OCI-LY1 (cell line): ENCODE measurements around the gene PLCD3.

ENCODE experiments used
- H2AFZ ChIP-seq: fragments of 200-600 bp; sonication (generic), shearing (Covaris generic); 2 replicates; pipeline ENCODE4 v1.6.0; 2014; ENCODE audit warnings: antibody characterized with exemption, mild to moderate bottlenecking, low read length
- H3F3A ChIP-seq: fragments of 200-600 bp; sonication (generic), shearing (Covaris generic); 2 replicates; pipeline ENCODE4 v1.6.0; 2014; ENCODE audit warnings: mild to moderate bottlenecking, antibody characterized with exemption, low read length, moderate library complexity; ENCODE audit not compliant: insufficient read depth
- H3K27ac ChIP-seq: fragments of 200-600 bp; sonication (generic); 2 replicates; pipeline ENCODE4 v1.5.1; 2014; ENCODE audit warnings: low read length, mixed run types, mild to moderate bottlenecking, low read depth; ENCODE audit not compliant: poor library complexity, severe bottlenecking
- H3K27me3 ChIP-seq: fragments of 200-600 bp; sonication (generic); 2 replicates; pipeline ENCODE4 v1.6.0; 2014; ENCODE audit warnings: antibody characterized with exemption, mild to moderate bottlenecking, low read length, moderate library complexity; ENCODE audit not compliant: insufficient read depth
- H3K36me3 ChIP-seq: fragments of 200-600 bp; sonication (generic); 2 replicates; pipeline ENCODE4 v1.6.1; 2014; ENCODE audit warnings: mild to moderate bottlenecking, antibody characterized with exemption, low read length, moderate library complexity, mixed read lengths; ENCODE audit not compliant: insufficient read depth
- H3K4me1 ChIP-seq: fragments of 200-600 bp; sonication (generic); 2 replicates; pipeline ENCODE4 v1.5.1; 2014; ENCODE audit warnings: mild to moderate bottlenecking, low read length, moderate library complexity; ENCODE audit not compliant: insufficient read depth, severe bottlenecking
- H3K4me2 ChIP-seq: fragments of 200-600 bp; sonication (generic), shearing (Covaris generic); 2 replicates; pipeline ENCODE4 v1.6.1; 2014; ENCODE audit warnings: low read length
- H3K4me3 ChIP-seq: fragments of 200-600 bp; sonication (generic); 2 replicates; pipeline ENCODE4 v1.5.1; 2014; ENCODE audit warnings: low read length, low read depth, mild to moderate bottlenecking, mixed read lengths; ENCODE audit not compliant: poor library complexity, severe bottlenecking
- H3K79me2 ChIP-seq: fragments of 200-600 bp; shearing (Covaris generic); 2 replicates; pipeline ENCODE4 v1.6.1; 2016; ENCODE audit warnings: mixed run types, low read length, mixed read lengths; ENCODE audit not compliant: insufficient read depth
- H3K9ac ChIP-seq: fragments of 200-600 bp; sonication (generic), shearing (Covaris generic); 2 replicates; pipeline ENCODE4 v1.6.1; 2014; ENCODE audit warnings: mild to moderate bottlenecking, low read length, mixed read lengths
- H3K9me2 ChIP-seq: fragments of 200-600 bp; sonication (generic), shearing (Covaris generic); 2 replicates; pipeline ENCODE4 v1.6.1; 2014; ENCODE audit warnings: low read depth, mild to moderate bottlenecking, low read length, mixed read lengths
- H3K9me3 ChIP-seq: fragments of 200-600 bp; shearing (Covaris generic); 2 replicates; pipeline ENCODE4 v1.6.1; 2014; ENCODE audit warnings: low read length, mixed read lengths
- H4K20me1 ChIP-seq: fragments of 200-600 bp; sonication (generic), shearing (Covaris generic); 2 replicates; pipeline ENCODE4 v1.6.0; 2016; ENCODE audit warnings: mild to moderate bottlenecking, low read length; ENCODE audit not compliant: insufficient read depth
- CTCF ChIP-seq: fragments of 200-600 bp; sonication (generic), shearing (Covaris generic); IDR thresholded peaks from 2 replicates; pipeline ENCODE4 v1.5.1; 2017; ENCODE audit warnings: mild to moderate bottlenecking, antibody characterized with exemption, low read length, moderate library complexity, mixed read lengths
- EZH2 ChIP-seq: fragments of 200-600 bp; sonication (generic), shearing (Covaris generic); IDR thresholded peaks from 2 replicates; pipeline ENCODE4 v1.8.0; 2017; ENCODE audit warnings: borderline replicate concordance, mixed run types, mild to moderate bottlenecking, antibody characterized with exemption, low read length, moderate library complexity, mixed read lengths

PLCD3 gene

GRCh38 chr17:45149037-45149668, 16.8 kb upstream of the PLCD3 start:
- no peak for TF ChIP-seq EZH2
- TF ChIP-seq CTCF, result peak; percentile 87
- Histone ChIP-seq H3K9me3 (no peaks in the 10 kb centered on the region), H3K79me2 (no peaks in the 10 kb centered on the region), H4K20me1 (no peaks in the 10 kb centered on the region), H3K4me3 (peak overlapping the region; percentile 57), H3K27me3 (no peaks in the 10 kb centered on the region), H3F3A (peaks cover 9% of the 10 kb centered on the region; the same call in 1 of the 2 replicates), H3K9ac (peak overlapping the region; percentile 51), H3K27ac (no peak overlapping the region), H3K36me3 (no peaks in the 10 kb centered on the region), H3K4me1 (peaks cover 46% of the 10 kb centered on the region), H3K4me2 (peak overlapping the region; percentile 82), H3K9me2 (no peaks in the 10 kb centered on the region), H2AFZ (no peak overlapping the region)

- Histone ChIP-seq H3K9ac (peak within 1 kb of the TSS; percentile 63), H3K4me1 (peaks cover 51% of the 10 kb centered on the region), H3K4me2 (peak within 1 kb of the TSS; percentile 82), H3F3A (peaks cover 9% of the 10 kb centered on the region; the same call in 1 of the 2 replicates), H3K9me2 (no peaks in the 10 kb centered on the region), H3K4me3 (peak within 1 kb of the TSS; percentile 72), H4K20me1 (no peaks in the 10 kb centered on the region), H3K36me3 (no peaks in the 10 kb centered on the region), H3K27me3 (no peaks in the 10 kb centered on the region), H3K27ac (peak within 1 kb of the TSS; percentile 83), H3K79me2 (no peaks in the 10 kb centered on the region), H2AFZ (no peak within 1 kb of the TSS), H3K9me3 (no peaks in the 10 kb centered on the region)
- TF ChIP-seq EZH2, result no peak
- TF ChIP-seq CTCF, result no peak
Observed at GRCh38 chr17:45148183-45149036, 16.1 kb upstream of the PLCD3 start, which contains the start of gene HEXIM1. TSS of gene HEXIM1 (plus strand) at chr17:45148475. CDS start at chr17:45149191, 716 bp downstream.

DNA sequence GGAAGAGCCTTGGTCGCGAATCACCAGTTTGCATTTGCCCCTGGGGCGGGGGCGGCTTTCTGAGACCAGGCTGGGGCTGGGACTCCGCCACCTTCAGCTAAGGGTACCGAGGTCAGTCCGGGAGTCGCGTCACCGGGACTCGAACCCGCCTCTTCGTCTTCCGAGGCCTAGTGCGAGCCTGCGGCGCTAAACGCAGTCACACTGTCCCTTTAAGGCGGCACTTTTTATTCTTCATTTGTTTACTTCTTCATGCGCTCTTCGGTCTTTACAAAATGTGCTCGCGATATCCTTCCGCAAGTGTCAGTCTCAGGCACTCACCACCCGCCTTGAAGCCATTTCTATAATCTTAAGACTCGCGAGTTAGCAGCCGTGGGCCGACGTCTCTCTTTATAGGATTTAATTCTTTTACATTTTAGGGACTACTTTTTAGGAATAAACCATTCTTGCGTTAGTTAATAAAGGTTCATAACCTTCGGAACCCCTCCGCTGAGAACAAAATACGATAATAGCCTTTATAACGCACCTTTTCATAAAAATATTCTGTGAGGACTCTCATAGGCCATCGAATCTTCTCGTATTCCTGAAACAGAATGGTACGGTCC, 15.4 kb upstream of the PLCD3 start:
- Histone ChIP-seq H3K27ac (peak overlapping the region; percentile 83), H2AFZ (no peak overlapping the region), H3K9ac (peak overlapping the region; percentile 63), H3K9me2 (no peaks in the 10 kb centered on the region), H3K27me3 (no peaks in the 10 kb centered on the region), H3K4me3 (peak overlapping the region; percentile 72), H3F3A (peaks cover 9% of the 10 kb centered on the region; the same call in 1 of the 2 replicates), H3K4me1 (peaks cover 51% of the 10 kb centered on the region), H3K36me3 (no peaks in the 10 kb centered on the region), H3K79me2 (no peaks in the 10 kb centered on the region), H4K20me1 (no peaks in the 10 kb centered on the region), H3K9me3 (no peaks in the 10 kb centered on the region), H3K4me2 (peak overlapping the region; percentile 56)
- TF ChIP-seq EZH2 (no peak), CTCF (no peak)
